ENCODE results near the gene IL17RC. TPM values are rescaled to one million over a fixed set of nuclear protein-coding genes. Genes with fewer than 3 reads are reported as not detected.
"Not testable (repeated sequence)": the region's sequence is repeated elsewhere in the genome, so short reads cannot be mapped to it uniquely, and the experiment has no call there.

Gene IL17RC
- polyA plus RNA-seq, 4 donors, result 37.8 to 47.6 (median 41.6) TPM

DNA sequence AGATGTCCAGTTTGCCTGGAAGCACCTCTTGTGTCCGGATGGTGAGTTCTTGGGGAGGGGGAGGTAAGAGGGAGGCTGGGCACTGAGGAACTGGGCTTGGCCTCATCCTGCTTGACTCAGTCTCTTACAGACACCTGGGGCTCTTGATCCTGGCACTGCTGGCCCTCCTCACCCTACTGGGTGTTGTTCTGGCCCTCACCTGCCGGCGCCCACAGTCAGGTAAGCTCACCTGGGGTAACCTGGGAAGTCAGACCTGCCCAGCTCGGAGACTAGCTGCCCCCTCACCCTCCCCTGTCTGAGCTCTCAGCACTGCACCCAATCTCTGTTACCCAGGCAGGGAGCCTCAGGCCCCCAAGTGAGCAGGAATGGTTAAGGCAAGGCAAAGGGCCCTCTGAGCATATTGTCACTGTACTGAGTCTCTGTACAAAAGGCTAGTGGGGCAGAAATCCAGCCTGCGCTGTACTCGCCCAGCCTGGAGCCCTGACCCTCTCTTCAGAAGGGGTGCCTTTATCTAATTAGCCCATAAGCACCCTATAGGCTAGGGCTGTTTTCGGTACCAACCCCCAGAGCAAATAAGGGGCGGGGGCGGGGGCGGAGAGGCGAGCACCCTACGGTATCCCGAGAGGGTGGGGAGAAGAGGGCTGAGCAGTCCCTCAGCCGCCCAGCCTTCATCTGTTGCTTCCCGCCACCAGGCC, 2.2 kb upstream of the IL17RC start:
- DNase-seq (ENCODE audit: low read depth in 4 of 4, low spot score in 2 of 4), result no peak

DNA sequence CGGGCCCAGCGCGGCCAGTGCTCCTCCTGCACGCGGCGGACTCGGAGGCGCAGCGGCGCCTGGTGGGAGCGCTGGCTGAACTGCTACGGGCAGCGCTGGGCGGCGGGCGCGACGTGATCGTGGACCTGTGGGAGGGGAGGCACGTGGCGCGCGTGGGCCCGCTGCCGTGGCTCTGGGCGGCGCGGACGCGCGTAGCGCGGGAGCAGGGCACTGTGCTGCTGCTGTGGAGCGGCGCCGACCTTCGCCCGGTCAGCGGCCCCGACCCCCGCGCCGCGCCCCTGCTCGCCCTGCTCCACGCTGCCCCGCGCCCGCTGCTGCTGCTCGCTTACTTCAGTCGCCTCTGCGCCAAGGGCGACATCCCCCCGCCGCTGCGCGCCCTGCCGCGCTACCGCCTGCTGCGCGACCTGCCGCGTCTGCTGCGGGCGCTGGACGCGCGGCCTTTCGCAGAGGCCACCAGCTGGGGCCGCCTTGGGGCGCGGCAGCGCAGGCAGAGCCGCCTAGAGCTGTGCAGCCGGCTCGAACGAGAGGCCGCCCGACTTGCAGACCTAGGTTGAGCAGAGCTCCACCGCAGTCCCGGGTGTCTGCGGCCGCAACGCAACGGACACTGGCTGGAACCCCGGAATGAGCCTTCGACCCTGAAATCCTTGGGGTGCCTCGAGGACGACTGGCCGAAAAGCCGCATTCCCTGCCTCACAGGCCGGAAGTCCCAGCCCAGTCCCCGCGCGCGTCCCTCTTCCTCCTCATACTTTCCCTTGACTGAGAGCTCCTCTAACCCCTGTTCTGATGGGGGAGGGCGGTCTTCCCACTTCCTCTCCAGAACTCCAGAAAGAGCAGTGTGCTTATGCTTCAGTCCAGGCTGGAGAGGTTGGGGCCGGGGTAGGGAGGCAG, 1.4 kb upstream of the IL17RC start:
- peak in 3 of 4 donors; percentile 53 to 58 (median 53) for DNase-seq (ENCODE audit: low read depth in 4 of 4, low spot score in 2 of 4)

DNA sequence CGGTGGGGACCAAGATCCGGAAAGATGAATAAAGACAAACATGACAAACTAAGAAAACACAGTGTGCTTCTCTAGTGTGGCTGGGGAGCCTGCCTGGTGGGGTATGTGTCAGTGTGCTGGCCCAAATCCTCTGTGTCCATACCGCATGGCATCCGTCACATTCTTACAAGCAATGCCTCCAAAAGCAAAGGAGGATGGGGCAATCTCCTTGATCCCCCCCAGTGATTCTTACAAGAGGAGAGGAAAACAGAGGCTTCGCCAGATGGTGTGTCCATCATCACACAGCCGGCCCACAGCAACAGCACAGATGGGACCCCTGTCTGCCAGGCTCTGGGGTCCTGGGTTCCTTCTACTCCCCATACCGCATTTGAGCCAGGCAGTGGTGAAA, 558 bp upstream of the IL17RC start:
- no peak for DNase-seq (ENCODE audit: low read depth in 4 of 4, low spot score in 2 of 4)

DNA sequence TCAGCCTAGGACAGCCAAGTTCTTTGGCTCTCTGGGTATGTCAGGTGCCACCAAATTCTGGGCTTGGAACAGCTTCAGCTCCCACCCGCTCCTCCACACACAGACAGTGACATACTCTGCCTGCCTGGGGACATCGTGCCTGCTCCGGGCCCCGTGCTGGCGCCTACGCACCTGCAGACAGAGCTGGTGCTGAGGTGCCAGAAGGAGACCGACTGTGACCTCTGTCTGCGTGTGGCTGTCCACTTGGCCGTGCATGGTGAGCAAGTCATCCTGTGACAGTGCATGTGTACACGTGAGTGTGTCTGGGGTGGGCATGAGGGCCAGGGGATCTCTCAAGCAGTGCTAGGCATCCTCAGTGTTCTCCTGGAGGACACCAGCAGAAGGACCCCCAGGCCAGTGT, 922 bp downstream of the IL17RC start:
- no peak for DNase-seq (ENCODE audit: low read depth in 4 of 4, low spot score in 2 of 4)

DNA sequence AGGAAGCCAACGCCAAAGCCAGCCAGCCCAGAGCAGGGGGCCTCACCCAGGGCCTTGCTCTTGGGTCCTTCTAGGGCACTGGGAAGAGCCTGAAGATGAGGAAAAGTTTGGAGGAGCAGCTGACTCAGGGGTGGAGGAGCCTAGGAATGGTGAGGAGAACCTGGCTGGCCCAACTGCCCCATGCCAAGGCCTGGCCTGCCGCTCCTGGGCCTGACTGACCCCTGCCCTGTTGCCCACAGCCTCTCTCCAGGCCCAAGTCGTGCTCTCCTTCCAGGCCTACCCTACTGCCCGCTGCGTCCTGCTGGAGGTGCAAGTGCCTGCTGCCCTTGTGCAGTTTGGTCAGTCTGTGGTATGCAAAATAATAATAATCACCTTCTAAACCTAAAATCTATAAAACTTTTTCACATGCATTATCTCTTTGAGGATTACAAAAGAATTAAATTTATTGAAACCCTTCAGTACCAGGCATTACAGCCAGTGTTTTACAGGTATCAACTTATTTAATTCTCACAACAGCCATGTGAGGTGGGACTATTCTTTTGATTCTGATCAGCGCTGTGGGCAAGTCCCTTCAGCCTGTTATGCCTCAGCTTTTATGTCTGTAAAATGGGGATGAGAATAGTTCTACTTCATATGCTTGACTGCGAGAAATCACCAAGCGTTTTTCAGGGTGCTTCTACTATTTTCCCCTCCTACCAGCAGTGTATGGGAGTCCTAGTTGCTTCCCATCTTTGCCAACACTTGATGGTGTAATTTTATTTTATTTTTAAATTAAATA, 1.6 kb downstream of the IL17RC start:
- DNase-seq (ENCODE audit: low read depth in 4 of 4, low spot score in 2 of 4), result no peak

DNA sequence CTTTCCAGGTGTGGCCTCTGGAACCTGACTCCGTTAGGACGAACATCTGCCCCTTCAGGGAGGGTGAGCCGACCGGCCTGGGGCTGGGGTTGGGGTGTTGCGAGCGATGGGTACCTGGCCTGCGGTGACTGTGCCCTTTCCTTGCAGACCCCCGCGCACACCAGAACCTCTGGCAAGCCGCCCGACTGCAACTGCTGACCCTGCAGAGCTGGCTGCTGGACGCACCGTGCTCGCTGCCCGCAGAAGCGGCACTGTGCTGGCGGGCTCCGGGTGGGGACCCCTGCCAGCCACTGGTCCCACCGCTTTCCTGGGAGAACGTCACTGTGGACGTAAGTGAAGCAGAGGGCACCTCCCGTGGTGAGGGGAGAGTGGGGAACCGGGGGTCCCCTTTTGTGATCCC, 11.3 kb downstream of the IL17RC start:
- no peak for DNase-seq (ENCODE audit: low read depth in 4 of 4, low spot score in 2 of 4)

DNA sequence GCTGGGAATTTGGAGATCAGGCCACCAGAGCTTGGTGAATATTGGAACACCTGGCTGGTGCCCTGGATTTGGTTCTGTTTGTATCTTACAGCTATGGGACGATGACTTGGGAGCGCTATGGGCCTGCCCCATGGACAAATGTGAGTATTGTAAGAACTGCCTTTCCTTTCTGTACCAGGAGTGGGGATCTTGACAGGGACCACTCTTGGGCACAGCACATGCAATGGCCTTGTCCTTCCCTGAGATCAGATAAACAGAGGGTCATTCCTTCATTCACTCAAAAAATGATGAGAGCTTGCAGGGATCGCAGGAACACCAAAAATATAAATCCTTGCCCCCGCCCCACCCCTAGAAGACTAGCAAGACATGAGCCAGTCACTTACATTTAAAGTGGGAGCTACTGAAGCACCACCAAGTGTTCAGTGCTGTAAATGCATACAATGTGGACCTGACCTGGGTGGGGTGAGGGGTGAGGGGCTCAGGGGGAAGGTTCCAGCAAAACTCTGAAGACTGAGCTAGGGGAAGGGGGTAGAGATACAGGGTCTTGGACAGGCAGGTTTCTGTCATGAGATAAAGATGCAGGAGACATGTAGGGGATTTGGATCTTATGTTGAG, 14.0 kb downstream of the IL17RC start:
- no peak for DNase-seq (ENCODE audit: low read depth in 4 of 4, low spot score in 2 of 4)

DNA sequence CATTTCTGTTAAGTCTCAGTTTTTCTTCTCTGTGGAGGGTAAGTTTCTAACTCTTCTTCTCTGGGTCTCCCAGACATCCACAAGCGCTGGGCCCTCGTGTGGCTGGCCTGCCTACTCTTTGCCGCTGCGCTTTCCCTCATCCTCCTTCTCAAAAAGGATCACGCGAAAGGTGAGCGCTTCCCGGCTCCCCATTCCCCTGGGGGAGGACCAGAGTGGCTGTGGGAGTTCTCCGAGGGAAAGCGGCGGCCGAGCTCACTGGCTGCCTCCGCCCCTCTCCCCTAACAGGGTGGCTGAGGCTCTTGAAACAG, 15.6 kb downstream of the IL17RC start:
- DNase-seq (ENCODE audit: low read depth in 4 of 4, low spot score in 2 of 4), result no peak

DNA sequence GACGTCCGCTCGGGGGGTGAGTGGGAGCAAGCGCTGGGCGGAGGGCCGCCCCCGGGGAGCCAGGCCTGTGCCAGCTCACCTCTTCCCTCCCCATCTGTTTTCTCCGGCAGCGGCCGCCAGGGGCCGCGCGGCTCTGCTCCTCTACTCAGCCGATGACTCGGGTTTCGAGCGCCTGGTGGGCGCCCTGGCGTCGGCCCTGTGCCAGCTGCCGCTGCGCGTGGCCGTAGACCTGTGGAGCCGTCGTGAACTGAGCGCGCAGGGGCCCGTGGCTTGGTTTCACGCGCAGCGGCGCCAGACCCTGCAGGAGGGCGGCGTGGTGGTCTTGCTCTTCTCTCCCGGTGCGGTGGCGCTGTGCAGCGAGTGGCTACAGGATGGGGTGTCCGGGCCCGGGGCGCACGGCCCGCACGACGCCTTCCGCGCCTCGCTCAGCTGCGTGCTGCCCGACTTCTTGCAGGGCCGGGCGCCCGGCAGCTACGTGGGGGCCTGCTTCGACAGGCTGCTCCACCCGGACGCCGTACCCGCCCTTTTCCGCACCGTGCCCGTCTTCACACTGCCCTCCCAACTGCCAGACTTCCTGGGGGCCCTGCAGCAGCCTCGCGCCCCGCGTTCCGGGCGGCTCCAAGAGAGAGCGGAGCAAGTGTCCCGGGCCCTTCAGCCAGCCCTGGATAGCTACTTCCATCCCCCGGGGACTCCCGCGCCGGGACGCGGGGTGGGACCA, 16.1 kb downstream of the IL17RC start:
- peak in 2 of 4 donors; percentile 56 to 61 for DNase-seq (ENCODE audit: low read depth in 4 of 4, low spot score in 2 of 4)

DNA sequence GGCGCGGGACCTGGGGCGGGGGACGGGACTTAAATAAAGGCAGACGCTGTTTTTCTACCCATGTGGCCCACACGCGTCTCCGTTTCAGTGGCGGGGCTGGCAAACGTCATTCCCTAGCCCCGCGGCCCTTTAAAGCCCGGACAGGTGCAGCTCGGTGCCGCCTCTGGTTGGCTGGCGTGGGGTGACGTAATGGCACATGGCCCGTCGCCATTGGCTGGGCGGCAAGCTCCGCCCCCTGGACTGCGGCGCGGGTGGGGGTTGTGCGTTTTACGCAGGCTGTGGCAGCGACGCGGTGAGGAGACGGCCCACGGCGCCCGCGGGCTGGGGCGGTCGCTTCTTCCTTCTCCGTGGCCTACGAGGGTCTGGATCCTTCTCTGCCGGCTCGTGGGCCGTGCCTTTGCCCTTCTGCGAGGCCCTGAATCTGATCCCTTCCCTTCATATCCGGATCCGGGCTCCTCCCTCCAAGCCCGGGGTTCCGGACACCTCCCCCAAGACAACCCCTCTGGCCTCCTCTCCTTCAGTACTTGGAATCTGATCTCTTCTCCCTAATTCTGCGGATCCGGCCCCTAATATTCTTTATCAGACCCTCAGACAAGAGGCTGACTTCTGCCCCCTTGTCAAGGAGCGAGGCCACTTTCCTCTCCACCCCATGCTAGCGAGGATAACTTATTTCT, 16.8 kb downstream of the IL17RC start, which contains the start of gene CRELD1:
Gene CRELD1 (plus strand): TSS at position 274 of the 674 bp plus-strand sequence. CDS start 605 bp downstream, outside the sequence.
- peak in 3 of 4 donors; percentile 79 to 92 (median 85) for DNase-seq (ENCODE audit: low read depth in 4 of 4, low spot score in 2 of 4)

DNA sequence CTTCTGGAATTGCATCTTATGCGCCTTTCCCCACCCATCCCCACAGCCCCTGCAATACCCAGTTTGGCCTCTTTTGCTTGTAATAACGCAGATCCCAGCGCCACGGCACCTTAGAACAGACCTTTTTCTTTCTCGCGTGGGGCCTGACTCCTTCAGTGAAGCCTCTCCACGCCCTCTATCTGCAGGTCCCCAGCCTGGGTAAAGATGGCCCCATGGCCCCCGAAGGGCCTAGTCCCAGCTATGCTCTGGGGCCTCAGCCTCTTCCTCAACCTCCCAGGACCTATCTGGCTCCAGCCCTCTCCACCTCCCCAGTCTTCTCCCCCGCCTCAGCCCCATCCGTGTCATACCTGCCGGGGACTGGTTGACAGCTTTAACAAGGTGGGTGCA, 17.3 kb downstream of the IL17RC start:
- DNase-seq (ENCODE audit: low read depth in 4 of 4, low spot score in 2 of 4), result no peak

DNA sequence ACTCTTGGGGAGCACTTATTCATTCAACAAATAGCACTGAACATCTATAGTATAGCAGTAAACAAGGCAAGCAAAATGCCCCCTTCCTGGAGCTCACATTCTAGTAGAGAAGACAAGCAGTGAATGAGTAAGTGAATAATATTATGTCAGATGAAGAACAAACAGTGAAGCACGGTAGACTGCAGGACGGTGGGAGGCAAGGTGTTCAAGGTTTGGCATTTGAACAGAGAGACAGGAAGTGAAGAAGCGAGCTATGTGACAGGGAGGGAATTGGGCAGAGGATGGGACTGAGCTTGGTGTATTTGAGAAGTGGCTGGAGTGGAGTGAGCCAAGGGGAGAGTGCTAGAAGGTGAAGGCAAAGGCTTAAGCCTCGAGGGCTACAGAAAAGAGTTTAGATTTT, 18.1 kb downstream of the IL17RC start:
- no peak for DNase-seq (ENCODE audit: low read depth in 4 of 4, low spot score in 2 of 4)

DNA sequence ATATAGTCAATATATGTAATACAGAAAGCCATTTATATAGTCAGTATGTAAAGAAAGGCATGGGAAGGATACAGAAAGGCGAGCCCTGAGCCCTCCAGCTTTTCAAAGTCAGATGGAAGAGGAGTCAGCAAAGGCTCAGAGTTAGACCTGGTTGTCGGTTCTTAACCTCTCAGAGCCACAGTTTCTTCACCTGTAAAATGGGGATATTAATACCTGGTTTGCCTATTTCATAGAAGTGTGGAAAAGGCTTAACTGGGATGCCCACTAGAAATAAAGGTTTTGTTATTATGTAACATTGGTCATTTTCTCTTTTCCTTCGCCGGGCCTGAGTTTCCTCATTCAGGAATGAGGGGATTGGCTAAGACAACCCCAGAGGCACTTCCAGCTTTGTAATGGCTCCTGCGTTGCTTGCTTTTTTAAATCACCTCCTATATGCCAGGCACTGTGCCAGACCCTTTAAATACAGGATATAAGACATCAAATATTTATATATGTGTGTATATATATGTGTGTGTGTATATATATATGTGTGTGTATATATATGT, 19.1 kb downstream of the IL17RC start:
- DNase-seq (ENCODE audit: low read depth in 4 of 4, low spot score in 2 of 4), result no peak

DNA sequence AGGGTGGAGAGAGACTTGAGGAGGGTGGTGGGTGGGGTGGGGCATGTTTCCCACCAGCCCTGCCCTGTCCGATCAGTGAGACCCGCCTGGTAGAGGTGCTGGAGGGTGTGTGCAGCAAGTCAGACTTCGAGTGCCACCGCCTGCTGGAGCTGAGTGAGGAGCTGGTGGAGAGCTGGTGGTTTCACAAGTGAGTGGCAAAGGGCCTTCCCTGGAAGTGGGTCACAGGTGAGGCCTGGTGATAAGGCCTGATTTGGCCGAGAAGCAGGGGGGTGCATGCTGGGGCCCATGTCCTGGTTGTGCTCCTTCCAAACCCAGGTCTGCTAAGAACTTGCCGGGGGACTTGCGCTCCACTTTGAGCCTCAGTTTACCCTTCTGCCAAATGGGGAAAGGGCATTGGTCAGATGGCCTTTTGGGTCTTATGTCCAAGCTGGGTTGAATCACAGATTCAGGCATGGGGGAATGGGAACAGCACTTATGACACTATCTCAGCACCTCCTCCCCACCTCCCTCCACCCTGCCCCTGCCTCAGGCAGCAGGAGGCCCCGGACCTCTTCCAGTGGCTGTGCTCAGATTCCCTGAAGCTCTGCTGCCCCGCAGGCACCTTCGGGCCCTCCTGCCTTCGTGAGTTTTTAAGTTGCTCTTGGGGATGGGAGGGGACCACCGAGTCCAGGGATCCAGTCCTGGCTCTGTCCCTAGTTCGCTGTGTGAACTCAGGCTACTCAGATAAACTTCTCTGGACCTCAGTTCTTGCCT, 20.8 kb downstream of the IL17RC start:
- no peak for DNase-seq (ENCODE audit: low read depth in 4 of 4, low spot score in 2 of 4)

DNA sequence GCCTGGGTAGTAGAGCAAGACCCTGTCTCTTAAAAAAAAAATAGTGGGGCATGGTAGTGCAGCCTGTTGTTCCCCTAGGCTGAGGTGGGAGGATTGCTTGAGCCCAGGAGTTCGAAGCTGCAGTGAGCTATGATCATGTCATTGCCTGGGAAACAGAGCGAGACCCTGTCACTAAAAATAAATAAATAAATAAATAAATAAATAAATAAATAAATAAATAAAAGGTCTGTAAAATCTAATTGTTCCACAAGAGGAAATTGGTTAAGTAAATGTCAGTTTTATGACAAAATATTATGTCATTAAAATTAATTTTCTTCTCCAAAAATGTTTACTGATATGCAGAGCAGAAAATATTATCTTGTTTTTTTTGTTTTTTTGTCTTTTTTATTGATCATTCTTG, 22.1 kb downstream of the IL17RC start:
- no peak for DNase-seq (ENCODE audit: low read depth in 4 of 4, low spot score in 2 of 4)

DNA sequence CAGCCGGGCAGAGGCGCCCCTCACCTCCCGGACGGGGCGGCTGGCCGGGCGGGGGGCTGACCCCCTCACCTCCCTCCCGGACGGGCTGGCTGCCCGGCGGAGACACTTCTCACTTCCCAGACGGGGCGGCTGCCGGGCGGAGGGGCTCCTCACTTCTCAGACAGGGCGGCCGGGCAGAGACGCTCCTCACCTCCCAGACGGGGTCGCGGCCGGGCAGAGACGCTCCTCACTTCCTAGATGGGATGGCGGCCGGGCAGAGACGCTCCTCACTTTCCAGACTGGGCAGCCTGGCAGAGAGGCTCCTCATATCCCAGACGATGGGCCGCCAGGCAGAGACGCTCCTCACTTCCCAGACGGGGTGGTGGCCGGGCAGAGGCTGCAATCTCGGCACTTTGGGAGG, 23.0 kb downstream of the IL17RC start:
- not testable (repeated sequence) for DNase-seq (ENCODE audit: low read depth in 4 of 4, low spot score in 2 of 4)

DNA sequence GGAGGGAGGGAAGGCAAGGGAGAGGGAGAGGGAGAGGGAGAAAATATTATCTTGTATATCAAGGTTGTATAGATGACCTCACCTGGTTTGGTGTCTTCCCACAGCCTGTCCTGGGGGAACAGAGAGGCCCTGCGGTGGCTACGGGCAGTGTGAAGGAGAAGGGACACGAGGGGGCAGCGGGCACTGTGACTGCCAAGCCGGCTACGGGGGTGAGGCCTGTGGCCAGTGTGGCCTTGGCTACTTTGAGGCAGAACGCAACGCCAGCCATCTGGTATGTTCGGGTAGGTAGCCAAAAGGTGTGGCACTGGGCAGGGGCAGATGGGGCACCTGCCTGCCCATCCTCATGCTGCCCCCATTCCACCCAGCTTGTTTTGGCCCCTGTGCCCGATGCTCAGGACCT, 23.8 kb downstream of the IL17RC start:
- no peak for DNase-seq (ENCODE audit: low read depth in 4 of 4, low spot score in 2 of 4)

DNA sequence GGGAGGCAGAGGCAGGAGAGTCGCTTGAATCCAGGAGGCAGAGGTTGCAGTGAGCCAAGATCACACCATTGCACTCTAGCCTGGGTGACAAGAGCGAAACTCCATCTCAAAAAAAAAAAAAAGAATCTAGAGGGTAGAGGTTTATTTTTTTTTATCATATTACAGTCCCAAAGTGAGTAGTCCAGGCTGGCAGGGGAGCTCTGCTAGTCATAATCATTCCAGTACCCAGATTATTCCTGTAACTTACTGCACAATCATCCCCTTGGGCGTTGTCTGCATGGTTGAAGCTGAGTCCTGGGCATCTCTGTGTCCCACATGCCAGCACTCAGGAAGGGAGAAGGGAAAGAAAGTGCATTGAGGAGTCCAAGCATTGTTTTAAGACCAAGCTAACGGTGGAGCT, 25.3 kb downstream of the IL17RC start:
- DNase-seq (ENCODE audit: low read depth in 4 of 4, low spot score in 2 of 4), result no peak
